ENCODE measurements around the gene MTRFR.
A peak's percentile ranks its signal among the peaks of the same experiment; 100 is the strongest.
"Not testable (repeated sequence)": the region's sequence is repeated elsewhere in the genome, so short reads cannot be mapped to it uniquely, and the experiment has no call there.

The MTRFR gene

GRCh38 chr12:123232807-123233504, at the start of gene MTRFR, which contains the start of gene MPHOSPH9:
MTRFR (plus strand) TSS chr12:123233436; CDS start chr12:123253675, 20,239 bp downstream.
MPHOSPH9 (minus strand) TSS chr12:123233141; CDS start chr12:123230364, 2,777 bp downstream.
- peak; percentile 98 for DNase-seq

- no peak for DNase-seq
Observed at GRCh38 chr12:123187637-123188036, 45.6 kb upstream of the MTRFR start.

- no peak for DNase-seq
Observed at GRCh38 chr12:123199936-123200335, 33.3 kb upstream of the MTRFR start.

- no peak for DNase-seq
Observed at GRCh38 chr12:123200414-123200813, 32.8 kb upstream of the MTRFR start.

- DNase-seq = not testable (repeated sequence)
Observed at GRCh38 chr12:123206794-123207193, 26.4 kb upstream of the MTRFR start.

- DNase-seq = not testable (repeated sequence)
Observed at GRCh38 chr12:123207815-123208214, 25.4 kb upstream of the MTRFR start.

GRCh38 chr12:123223241-123223668, 10.0 kb upstream of the MTRFR start:
- peak; percentile 38 to 40 for DNase-seq

GRCh38 chr12:123225443-123225842, 7.8 kb upstream of the MTRFR start:
- no peak for DNase-seq

GRCh38 chr12:123227581-123228258, 5.5 kb upstream of the MTRFR start:
- no peak for DNase-seq

- DNase-seq = no peak
Observed at GRCh38 chr12:123229051-123229450, 4.2 kb upstream of the MTRFR start.

- DNase-seq = no peak
Observed at GRCh38 chr12:123231931-123232330, 1.3 kb upstream of the MTRFR start.

GRCh38 chr12:123232472-123232806, 797 bp upstream of the MTRFR start:
- no peak for DNase-seq

- no peak for DNase-seq
Observed at GRCh38 chr12:123233505-123234308, 471 bp downstream of the MTRFR start.

GRCh38 chr12:123237646-123238329, 4.6 kb downstream of the MTRFR start:
- DNase-seq = peak; percentile 72 to 78

- no peak for DNase-seq
Observed at GRCh38 chr12:123238330-123238682, 5.1 kb downstream of the MTRFR start.

- DNase-seq = no peak
Observed at GRCh38 chr12:123238961-123239360, 5.7 kb downstream of the MTRFR start.

- DNase-seq = no peak
Observed at GRCh38 chr12:123242116-123242904, 9.1 kb downstream of the MTRFR start.

- DNase-seq = no peak
Observed at GRCh38 chr12:123243671-123244262, 10.5 kb downstream of the MTRFR start.

- no peak for DNase-seq
Observed at GRCh38 chr12:123245678-123246077, 12.4 kb downstream of the MTRFR start.

- DNase-seq = not testable (repeated sequence)
Observed at GRCh38 chr12:123248129-123248528, 14.9 kb downstream of the MTRFR start.

GRCh38 chr12:123248996-123249741, 15.9 kb downstream of the MTRFR start:
- not testable (repeated sequence) for DNase-seq

Data from activated CD4-positive, alpha-beta T cell treated with anti-CD3 and anti-CD28 coated beads, Interleukin-2, amount 50 U/mL, for 4 hours (primary cell).